BE2C (cell line): ENCODE results near the gene HECTD4.

Experiments used
- DNase-seq: peaks from one replicate; pipeline ENCODE4 v3.0.0-alpha.2; 2020
- H3K27me3 ChIP-seq: fragments of 250-450 bp; sonication (Bioruptor Pico); 2 replicates; pipeline ENCODE4 v1.5.1; 2020; ENCODE audit warnings: mild to moderate bottlenecking
- H3K36me3 ChIP-seq: fragments of 250-450 bp; sonication (Bioruptor Pico); 2 replicates; pipeline ENCODE4 v1.5.1; 2020; ENCODE audit warnings: mild to moderate bottlenecking
- H3K4me1 ChIP-seq: fragments of 250-450 bp; sonication (Bioruptor Pico); 2 replicates; pipeline ENCODE4 v1.5.1; 2020
- H3K4me3 ChIP-seq: 2 replicates; pipeline ENCODE4 v1.5.1; 2011; ENCODE audit warnings: low read depth, low read length
- H3K9me3 ChIP-seq: fragments of 250-450 bp; sonication (Bioruptor Pico); 2 replicates; pipeline ENCODE4 v1.5.1; 2020
- TF ChIP-seq, protein P1 (sequence below): IDR thresholded peaks from 2 replicates; pipeline ENCODE4 v1.5.1; 2012; ENCODE audit warnings: mild to moderate bottlenecking, low read depth, low read length

The HECTD4 gene

GRCh38 chr12:112294793-112295192, 87.4 kb downstream of the HECTD4 start:
- Histone ChIP-seq H3K4me3 (no peak overlapping the region), H3K4me1 (no peaks in the 10 kb centered on the region)
- DNase-seq = peak; percentile 13

GRCh38 chr12:112288638-112289037, 93.6 kb downstream of the HECTD4 start:
- DNase-seq = no peak
- Histone ChIP-seq H3K27me3 (no peaks in the 10 kb centered on the region), H3K4me3 (no peak overlapping the region), H3K4me1 (no peaks in the 10 kb centered on the region), H3K9me3 (no peaks in the 10 kb centered on the region), H3K36me3 (peaks cover 7% of the 10 kb centered on the region; the same call in 1 of the 2 replicates)
- TF ChIP-seq, protein P1, sequence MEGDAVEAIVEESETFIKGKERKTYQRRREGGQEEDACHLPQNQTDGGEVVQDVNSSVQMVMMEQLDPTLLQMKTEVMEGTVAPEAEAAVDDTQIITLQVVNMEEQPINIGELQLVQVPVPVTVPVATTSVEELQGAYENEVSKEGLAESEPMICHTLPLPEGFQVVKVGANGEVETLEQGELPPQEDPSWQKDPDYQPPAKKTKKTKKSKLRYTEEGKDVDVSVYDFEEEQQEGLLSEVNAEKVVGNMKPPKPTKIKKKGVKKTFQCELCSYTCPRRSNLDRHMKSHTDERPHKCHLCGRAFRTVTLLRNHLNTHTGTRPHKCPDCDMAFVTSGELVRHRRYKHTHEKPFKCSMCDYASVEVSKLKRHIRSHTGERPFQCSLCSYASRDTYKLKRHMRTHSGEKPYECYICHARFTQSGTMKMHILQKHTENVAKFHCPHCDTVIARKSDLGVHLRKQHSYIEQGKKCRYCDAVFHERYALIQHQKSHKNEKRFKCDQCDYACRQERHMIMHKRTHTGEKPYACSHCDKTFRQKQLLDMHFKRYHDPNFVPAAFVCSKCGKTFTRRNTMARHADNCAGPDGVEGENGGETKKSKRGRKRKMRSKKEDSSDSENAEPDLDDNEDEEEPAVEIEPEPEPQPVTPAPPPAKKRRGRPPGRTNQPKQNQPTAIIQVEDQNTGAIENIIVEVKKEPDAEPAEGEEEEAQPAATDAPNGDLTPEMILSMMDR = no peak

More at GRCh38 chr12:112294793-112295192, 87.4 kb downstream of the HECTD4 start:
- H3K9me3 ChIP-seq = no peaks in the 10 kb centered on the region
- H3K36me3 ChIP-seq = peaks cover 7% of the 10 kb centered on the region; the same call in 1 of the 2 replicates
- no peaks in the 10 kb centered on the region for H3K27me3 ChIP-seq
- TF ChIP-seq, protein P1 = peak; percentile 3; the same call in 1 of the 2 replicates

DNA sequence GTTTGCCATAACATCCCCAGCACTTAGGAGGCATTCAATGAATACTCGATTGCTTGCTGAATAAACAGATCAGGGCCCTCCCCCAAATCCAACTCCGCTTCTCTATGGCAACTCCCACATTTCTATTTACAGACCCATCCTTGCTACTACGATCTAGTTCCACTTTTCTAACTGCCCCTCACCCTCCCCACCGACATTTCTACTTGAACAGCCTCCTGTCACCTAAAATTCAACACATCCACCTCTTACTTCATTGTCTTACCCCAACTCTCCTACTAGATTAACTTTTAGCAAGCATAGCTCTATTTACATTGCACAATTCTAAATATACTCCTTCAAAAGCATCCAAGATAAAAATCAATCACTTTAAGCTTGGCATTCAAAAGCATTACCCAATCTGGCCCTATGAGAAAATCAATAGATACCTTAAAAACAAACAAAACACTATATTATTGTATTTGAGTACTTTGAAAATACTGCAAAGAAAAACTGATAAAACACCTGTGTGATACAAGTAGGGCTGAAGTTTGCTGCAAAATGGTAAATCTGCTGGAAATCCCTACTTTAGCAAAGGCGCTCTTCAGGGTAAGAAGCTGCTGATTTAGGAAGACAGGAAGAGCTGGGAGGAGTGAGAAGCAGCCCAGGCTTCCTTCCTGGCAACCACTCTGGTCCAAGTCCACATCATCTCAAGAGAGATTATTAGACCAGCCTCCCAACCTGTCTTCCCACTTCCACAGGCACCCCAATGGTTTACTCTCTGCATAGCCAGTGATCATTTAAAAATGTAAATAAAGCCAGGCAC, 96.4 kb downstream of the HECTD4 start:
- H3K36me3 ChIP-seq = 0 out of 2 replicates have a peak, but pooled peaks cover 3% of the 10 kb centered on the region
- H3K9me3 ChIP-seq = no peaks in the 10 kb centered on the region
- DNase-seq = no peak
- no peaks in the 10 kb centered on the region for H3K27me3 ChIP-seq
- no peak overlapping the region for H3K4me3 ChIP-seq
- H3K4me1 ChIP-seq = no peaks in the 10 kb centered on the region
- TF ChIP-seq, protein P1 = no peak

- H3K4me3 ChIP-seq = no peak overlapping the region
- no peak for DNase-seq
- no peaks in the 10 kb centered on the region for H3K36me3 ChIP-seq
- no peaks in the 10 kb centered on the region for H3K4me1 ChIP-seq
- H3K9me3 ChIP-seq = no peaks in the 10 kb centered on the region
- TF ChIP-seq, protein P1 = no peak
- no peaks in the 10 kb centered on the region for H3K27me3 ChIP-seq
These were observed 98.7 kb downstream of the HECTD4 start for GRCh38 chr12:112283546-112283945.

GRCh38 chr12:112282920-112283319, 99.3 kb downstream of the HECTD4 start:
- no peak for DNase-seq
- Histone ChIP-seq H3K4me1 (no peaks in the 10 kb centered on the region), H3K36me3 (no peaks in the 10 kb centered on the region), H3K9me3 (no peaks in the 10 kb centered on the region), H3K4me3 (no peak overlapping the region), H3K27me3 (no peaks in the 10 kb centered on the region)
- TF ChIP-seq, protein P1 = no peak

DNA sequence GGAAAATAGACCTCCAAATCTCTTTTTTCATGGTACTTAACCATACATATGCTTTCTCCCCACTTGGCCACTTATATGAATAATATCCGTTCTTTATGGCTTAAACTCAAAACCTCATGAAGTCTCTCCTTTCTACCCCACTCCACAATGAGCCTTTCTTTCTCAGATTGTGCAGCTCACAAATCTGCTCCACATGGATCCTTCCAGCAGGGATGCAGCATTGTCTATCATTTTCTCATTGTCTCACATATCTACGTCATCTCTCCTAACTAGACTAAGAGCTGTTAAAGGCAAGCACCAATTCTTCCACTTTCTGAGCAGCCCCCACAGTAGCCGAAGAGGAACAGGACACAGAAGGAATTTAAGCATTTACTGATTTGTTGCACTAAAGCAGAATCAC, 106.4 kb downstream of the HECTD4 start:
- DNase-seq = no peak
- no peaks in the 10 kb centered on the region for H3K27me3 ChIP-seq
- H3K9me3 ChIP-seq = no peaks in the 10 kb centered on the region
- H3K4me3 ChIP-seq = no peak overlapping the region
- H3K4me1 ChIP-seq = no peaks in the 10 kb centered on the region
- peaks cover 7% of the 10 kb centered on the region for H3K36me3 ChIP-seq
- TF ChIP-seq, protein P1 = no peak
